HK-2 (cell line): ENCODE data around the gene DENND2D.
"Not testable (repeated sequence)": the region's sequence is repeated elsewhere in the genome, so short reads cannot be mapped to it uniquely, and the experiment has no call there.

Experiments used
- DNase-seq: peaks from one replicate; pipeline ENCODE4 v3.0.0-alpha.2; 2018; ENCODE audit not compliant: unreplicated experiment

Gene DENND2D

DNA sequence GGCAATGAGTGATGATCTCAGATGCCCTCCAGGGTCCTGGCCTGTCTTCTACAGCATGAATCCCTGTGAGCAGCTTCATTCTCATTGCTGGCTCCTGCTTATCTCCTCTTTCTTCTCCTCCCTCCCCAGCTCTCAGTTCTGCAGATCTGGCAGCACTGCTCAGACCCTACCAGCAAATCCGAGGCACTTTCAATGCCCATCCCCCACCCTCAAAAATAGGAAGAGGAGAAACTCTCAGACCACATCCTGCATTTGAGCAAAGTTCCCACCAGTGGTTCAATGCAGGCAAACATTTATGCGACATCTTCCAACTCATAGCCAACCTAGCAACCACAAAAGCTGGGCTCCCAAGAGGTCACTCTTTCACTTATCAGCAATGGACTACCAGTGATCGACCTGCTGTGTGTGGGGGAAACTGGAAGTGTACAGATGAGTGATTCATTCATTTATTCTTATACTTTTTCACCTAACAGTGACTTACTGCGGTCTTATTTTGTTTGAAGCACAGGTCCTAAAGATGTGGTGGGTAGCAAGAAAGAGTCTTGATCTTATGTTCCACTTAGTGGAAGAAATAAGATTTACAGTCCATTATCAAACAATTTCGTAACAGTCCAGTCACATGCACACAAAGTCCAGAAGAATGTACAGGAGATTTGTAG, 21.3 kb upstream of the DENND2D start:
- no peak for DNase-seq

DNA sequence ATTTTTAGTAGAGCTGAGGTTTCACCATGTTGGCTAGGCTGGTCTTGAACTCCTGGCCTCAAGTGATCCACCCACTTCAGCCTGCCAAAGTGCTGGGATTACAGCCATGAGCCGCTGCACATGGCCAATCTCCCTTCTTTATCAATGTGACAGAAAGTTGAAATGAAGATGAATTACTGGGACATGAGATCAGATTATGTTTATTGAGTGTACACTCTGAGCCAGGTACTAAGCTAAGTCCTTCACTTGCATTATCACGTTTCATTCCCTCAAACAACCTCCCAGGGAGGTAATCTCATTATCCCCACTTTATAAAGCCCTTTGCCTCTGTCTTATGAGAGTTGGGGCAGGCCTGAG, 20.8 kb upstream of the DENND2D start:
- no peak for DNase-seq

DNA sequence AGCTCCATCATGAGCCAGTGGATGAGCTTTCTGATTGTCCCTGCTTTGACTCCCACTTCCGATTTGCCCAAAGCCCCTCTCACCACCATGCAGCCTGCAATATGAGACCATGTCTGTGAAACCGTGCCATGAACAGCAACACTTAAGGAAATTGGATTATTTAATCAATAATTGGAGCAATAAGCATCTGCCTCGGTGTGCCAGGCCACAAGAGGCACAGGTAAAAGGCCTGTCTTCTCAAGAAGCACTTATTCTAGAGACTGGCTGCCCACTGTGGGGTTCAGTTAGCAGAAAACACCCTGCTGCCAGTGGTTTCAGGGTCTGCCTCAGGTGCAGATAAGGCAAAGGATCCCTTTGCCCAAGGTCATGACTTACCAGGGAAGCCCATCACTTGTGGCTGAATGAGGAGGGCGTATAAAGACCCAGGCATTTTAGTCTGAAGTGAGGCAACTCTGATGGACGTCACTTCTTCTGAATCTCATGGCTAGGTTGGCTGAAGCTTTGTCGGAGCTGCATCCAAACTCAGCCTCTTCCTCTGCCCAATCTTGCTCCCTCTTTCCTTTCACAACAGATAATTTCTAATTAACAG, 19.9 kb upstream of the DENND2D start:
- DNase-seq = no peak

DNA sequence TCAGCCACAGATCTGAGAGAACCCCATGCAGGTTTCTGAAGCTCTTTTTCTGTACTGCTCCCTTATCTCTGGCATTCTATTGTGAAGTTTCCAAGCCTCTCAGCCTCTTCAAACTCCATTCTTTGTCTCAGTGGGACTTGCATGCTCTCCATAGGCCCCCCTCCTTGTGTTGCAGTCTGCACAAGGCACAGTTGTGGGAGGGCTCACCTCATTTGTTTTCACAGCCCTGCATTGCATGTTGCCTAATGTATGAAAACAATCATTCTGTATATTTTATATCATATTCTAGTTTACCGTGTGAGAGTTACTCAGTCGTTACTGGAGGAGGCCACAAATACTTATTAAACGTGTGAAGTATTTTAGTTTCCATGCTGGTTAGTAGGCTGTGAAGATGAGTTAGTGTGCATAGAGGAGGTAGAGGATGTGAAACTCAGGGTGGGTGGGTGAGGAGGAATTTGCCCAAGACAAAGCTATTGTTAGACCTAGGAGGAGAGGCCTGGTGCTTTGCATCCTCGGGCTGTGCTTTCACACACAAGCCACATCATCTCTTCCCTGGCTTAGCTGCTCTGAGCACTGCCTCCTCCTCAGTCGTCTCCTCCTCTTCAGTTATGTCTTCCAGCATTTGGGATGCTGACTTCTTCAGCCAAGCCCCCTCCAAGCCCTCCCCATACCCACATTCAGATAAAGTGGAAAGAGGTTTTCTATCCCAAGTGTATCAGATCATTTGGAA, 19.3 kb upstream of the DENND2D start:
- no peak for DNase-seq

DNA sequence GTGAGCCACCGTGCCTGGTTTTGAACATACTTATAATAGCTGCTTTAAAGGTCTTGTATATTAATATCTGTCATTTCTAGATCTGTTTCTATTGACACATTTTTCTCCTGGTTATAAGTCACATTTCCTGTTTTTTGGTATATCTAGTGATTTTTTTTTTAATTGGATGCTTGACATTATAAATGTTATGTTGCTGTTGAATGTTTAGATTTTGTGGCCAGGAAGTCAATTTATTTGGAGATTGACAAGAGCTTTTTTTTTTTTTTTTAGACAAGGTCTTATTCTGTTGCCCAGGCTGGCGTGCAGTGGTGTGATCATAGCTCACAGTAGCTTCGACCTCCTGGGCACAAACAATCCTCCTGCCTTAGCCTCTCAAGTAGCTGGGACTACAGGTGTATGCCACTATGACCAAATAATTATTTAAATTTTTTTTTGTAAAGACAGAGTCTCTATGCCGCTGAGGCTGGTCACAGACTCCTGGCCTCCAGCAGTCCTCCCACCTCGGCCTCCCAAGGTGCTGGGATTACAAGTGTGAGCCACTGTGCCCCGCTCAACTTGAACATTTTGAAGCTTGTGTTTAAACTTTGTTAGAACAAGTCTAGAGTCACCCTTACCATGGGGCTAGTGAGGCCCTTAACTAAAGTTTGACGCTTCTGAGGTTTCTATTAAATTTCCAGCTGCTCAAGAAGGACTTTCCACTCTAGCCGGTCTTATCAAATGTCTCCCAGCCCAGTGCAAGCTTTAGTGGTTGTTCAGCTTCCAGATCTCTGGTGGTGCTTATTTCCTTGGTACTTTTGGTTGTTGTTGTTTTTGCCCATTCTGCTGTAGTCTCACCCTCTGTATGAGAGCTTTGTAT, 18.5 kb upstream of the DENND2D start:
- no peak for DNase-seq

DNA sequence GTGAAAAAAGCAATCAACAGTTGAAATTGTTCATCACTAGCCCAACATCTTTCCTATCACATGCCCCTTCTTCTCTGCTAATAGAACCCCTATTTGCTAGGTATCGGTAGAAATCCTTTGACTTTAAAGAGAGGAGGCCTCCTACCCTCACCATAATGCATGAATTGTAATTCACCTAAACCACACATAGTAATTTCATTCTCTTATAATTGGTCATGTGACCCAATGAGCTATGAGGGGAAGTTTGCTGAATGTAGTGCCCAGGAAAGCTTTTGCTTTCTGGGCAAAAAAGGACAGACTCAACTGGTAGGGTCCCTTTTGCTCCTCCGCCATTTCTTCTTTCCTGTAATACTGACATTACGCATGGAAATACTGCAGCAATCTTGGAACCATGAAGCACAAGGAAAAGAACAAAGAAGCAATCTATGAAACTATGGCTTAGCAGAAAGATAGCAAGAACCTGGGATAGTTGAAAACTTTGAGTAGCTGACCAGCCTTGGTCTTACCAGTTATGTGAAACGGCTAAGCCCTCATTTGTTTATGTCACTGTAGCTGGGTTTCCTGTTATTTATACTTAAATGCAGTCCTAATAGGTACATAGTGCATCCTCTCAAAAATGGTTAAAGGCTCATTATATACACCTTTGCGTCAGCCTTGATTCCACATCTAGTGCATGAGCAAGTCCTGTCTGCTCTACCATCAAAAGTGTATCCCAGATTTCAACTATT, 16.9 kb upstream of the DENND2D start:
- no peak for DNase-seq

DNA sequence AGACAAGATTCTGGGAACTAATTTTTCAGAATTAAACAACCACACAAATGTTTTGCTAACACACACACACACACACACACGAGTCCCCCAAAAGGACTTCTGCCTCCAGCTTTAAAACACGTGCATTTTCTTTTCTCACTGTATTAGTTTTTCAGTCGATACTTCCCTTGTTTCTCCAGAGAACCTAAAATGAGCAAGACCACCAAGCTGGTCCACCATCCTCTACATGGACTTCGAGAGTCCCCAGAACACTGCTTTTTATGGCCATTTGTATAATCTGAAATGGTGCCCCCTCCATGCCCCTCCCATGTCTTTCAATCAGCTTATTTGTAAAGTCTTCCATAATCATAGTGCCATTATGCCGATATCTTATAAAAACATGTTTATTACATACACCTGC, 16.3 kb upstream of the DENND2D start:
- DNase-seq = no peak

DNA sequence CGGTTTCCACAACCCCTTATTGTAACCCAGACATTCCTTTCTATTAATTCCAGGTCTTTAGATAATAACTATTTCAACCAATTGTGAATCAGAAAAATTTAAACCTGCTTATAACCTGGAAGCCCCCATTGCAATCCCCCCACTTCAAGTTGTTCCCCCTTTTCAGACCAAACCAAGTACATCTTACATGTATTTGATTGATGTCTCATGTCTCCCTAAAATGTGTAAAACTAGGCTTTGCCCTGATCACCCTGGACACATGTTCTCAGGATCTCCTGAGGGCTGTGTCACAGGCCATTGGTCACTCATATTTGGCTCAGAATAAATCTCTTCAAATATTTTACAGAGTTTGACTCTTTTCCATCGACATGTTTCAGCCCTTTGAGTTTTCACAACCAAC, 14.8 kb upstream of the DENND2D start:
- not testable (repeated sequence) for DNase-seq

DNA sequence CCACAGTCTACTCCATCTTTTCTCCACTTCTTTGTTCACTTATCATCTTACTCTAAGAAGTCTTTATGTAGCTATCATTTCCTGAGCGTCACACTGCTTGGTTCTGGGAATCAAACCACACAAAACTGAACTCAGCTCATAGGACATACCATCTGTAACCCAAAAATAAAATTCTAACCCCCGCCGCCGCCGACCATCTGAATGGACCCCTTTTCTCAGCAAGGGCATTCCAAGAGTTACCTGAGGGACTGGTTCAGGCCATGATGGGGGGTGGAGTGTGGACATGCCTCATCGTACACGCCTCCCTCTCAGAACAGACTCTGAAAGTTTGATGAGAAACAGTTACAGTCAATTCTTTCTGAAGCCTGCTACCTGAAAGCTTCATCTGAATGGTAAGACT, 14.4 kb upstream of the DENND2D start:
- no peak for DNase-seq

DNA sequence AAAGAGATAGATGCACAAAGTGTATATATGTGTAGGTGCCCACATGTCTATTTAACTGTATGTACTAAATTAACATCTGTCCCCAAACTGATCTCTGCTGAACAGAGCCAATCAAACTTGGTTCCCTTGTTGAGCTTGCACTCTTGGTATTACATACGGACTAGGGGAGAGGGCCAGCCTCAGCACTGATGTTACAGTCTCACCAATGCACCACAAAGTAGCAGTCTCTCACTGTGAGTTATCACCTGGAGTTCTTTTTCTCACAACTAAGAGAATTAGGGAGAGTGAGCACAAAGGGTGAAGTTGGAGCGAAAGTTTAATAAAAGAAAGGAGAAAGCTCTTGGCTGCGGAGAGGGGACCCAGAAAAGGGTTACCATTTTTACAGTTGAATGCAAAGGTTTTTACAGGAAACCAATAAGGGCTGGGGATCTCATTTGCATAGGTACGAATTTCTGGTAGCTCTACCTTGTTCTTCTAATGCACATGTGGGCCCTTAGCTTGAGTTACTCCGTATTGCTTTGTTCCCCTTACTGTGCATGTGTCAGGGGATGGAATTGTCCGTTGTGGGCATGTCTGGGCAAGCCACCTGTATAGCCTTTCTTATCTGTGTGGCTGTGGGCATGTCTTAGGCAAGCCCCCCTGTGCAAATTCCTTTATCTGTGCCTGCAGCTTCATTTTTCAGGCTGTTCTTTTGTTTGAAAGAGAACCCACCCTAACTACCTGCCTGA, 13.8 kb upstream of the DENND2D start:
- no peak for DNase-seq

DNA sequence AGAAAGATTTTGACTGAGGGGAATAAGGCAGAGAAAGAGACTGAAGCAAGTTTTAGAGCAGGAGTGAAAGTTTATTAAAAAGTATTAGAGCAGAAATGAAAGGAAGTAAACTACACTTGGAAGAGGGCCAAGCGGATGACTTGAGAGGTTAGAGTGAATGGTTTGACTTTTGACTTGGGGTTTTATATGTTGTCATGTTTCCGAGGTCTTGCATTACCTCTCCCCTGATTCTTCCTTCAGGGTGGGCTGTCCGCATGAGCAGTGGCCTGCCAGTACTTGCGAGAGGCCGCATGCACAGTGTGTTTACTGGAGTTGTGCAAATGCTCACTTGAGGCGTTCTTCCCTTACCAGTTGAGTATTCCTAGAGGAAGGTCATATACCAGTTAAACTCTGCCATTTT, 13.0 kb upstream of the DENND2D start:
- DNase-seq = no peak

DNA sequence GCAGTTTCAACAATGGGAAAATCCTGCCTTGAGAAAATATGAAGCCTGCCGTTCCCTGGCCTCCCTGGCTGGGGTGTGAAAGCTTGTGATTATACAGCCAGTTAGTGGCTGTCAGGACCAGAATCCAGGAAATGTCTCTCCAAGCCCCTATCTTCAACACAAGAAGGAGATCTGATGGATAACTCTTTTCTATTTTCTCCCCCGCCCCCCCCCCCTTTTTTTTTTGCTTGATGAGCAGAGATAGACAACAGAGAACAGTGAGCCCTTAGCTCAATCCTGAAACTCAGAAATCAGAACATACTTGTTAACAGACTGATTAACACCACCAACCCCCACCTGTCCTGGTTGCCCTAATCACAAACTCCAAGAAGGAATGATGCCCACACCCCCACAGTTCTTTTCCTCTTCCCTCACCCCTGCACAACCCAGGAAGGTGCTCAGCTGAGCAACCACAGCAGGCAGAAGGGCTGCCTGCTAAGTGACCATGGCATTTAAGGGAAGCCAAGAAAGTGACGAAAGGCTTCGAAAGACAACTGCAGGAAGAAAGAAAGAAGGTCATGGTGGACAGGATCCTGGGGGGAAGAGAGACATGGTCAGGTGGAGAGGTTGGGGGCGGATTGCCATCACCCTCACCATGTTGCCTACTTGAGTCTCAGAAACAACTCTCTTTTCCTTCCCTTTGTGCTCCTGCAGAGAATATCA, 12.3 kb upstream of the DENND2D start:
- DNase-seq = no peak

DNA sequence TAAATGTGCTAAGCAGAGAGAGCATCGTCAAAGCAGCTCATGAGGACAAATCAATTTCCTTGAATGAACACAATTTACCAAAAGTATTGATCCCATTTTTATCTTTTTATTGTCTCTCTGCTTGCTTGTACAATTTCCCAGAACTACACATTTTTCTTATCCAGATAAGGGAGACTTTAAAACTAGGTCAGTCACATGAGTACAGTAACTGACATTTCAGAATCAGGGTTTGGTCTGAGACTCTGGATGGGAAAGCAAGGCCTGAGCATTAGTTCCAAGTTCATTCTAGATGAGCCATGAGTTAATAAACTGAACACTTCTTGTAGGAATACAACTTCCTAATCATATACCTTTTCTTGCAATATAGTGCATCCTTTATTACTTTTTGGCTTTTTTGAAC, 11.5 kb upstream of the DENND2D start:
- DNase-seq = no peak

DNA sequence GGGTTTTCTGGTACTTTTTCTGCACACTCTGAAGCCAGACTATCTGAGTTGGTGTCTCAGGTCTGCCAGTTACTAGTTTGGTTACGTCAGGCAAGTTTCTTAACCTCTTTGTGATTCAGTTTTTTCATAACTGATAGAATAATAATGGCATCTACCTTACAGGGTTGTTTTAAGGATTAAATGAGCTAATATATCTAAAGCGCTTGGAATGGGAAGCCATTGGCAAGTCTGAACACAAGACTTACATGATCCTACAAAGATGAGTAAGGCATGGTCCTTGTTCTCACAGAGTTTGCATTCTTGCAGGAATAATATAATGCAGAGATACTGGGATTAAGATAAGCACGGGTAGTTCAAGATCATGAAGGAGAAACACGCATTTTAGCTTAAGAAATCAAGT, 9.2 kb upstream of the DENND2D start:
- DNase-seq = no peak

DNA sequence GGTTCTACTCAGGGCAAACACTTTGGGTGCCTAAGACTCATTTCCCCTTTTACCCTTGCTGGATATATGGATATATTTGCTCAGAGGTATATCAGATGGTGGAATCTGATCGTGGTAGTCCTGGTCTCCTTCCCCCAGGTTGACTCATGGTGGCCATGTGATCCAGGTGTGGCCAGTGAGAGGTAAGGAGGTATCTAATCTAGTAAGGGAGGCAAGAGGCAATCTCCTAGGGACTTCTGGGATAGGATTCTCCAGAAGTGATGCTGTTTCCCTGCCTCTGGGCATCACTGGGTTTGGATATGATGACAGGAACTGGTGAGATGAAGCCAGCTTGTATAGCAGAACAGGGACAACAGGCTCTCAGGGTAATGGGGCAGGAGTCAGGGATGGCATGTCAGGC, 8.5 kb upstream of the DENND2D start:
- DNase-seq = no peak

DNA sequence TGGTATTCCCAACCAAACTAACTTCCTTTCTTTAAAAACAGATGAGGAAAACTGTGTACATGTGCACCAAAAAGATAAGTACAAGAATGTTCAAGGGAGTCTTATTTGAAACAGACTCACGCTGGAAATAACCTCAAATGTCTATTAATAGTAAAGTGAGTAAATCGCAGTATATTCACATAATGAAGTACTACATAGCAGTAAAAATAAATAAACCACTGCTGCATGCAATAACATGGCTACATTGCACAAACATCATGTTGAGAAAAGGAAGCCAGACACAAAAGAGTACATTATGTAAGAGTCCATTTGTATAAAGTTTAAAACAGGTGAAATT, 5.2 kb upstream of the DENND2D start:
- no peak for DNase-seq

DNA sequence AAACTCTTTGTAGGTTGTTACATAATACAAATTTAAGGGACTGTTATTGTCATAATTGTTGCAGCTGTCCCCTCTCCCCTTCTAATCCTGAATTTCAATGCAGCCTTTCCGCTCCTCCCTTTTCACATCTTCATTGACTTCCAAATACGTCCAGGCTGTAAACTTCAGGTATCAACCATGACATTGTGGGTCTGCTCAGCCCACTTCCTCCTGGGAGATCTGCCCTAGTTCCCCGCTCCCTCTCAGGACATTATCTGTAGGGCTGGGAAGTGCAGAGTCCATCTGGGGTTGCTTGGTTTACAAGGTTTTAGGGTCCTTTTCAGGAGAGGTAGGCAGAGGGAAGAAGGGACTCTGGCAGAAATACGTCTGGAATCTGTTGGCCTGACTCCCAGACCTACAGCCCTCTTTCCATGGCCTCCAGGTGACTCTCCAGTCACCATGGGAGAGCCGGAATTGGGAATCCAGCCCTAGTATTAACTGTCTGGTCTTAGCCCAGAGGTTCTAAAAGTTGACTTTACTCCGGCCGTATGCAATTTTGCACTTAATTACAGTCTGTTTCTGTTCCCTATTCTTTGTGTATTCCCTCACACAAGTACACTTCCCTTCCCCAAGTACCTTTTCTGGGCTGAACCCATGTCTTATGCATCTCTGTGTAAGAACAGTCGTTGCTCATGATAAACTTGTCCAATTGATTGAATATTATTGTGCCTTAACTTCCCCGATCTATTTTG, 4.7 kb upstream of the DENND2D start:
- DNase-seq = no peak

DNA sequence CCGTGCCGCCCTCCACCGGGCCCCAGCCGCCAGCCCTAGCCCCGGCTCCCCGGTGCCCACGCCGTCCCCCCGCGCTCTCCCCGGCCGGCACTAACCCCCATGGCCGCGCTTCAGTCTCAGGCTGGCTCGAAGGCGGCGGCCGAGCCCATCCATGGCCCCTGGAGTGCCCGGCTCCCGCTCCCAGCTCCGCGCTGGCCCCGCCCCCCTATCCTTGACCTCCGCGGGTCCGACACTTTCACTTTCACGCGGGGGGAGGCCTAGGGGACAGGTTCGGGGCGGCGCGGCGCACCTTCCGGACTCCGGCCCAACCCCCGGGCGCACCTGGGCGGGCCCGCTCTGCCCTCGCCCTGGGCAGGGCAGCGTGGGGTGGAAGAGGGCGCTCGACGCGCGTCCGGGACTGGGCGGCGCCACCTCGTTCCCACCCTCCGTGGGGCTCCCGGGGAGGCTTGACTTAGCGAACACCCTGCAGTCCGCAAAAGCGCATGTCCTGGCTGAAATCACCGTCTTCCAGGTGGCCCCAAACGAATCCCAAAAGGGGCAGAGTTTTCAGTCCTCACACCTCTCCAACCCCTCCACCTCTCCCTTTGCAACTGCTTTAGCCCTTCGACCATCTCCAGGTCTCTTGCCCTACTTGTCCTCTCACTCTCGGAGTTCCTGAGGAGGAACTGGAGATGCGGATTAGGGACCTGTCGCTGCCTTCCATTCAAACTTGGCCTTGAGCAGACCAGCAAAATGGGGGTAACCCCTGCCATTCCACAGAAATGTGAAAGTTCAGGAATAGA, 3.9 kb upstream of the DENND2D start:
- peak; percentile 39 for DNase-seq

DNA sequence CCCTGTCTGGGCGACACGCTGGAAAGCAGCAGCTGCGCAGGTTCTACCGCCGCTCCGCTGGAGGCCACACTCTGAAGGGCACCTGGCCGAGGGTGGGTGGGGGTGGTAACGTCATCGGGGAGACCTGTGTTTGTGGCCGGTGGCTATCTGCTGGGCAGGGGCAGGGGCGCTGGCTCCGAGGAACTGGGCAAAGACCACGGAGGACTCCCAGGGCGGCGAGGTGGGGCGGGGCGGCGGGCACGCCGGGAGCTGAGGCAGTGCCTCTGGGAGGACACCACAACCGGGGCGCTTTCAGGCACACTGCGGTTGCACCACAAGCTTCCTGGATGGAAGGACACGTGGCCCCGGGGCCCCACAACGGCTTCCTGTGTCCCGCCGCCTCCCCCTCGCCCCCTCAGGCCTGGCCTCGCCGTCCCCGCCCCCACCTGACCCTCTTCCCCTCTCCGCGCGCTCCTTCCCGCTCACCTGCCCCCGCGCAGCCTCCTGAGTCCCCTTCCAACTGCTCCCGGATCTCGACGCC, 3.3 kb upstream of the DENND2D start:
- DNase-seq = peak; percentile 69
